Smooth muscle cell (in vitro differentiated cells): Measurements from ENCODE around the gene MPPED1. TPM values are rescaled to one million over a fixed set of nuclear protein-coding genes. Genes with fewer than 3 reads are reported as not detected.

ENCODE experiments used
- DNase-seq: peaks from one replicate; lab custom pipeline; 2025; ENCODE audit not compliant: unreplicated experiment; lab: John Stamatoyannopoulos, UW
- H2AFZ ChIP-seq: fragments of 200-600 bp; sonication (generic); 2 replicates; pipeline ENCODE4 v1.6.0; 2016; ENCODE audit warnings: antibody characterized with exemption, low read depth, mild to moderate bottlenecking
- H3F3A ChIP-seq: fragments of 200-600 bp; sonication (generic); 2 replicates; pipeline ENCODE4 v1.6.0; 2017; ENCODE audit warnings: antibody characterized with exemption, low read depth
- H3K27ac ChIP-seq: fragments of 200-600 bp; sonication (generic); 2 replicates; pipeline ENCODE4 v1.5.1; 2016; ENCODE audit warnings: low read depth, mild to moderate bottlenecking
- H3K27me3 ChIP-seq: fragments of 200-600 bp; sonication (generic); 2 replicates; pipeline ENCODE4 v1.6.1; 2016; ENCODE audit warnings: low read depth, mild to moderate bottlenecking
- H3K36me3 ChIP-seq: fragments of 200-600 bp; sonication (generic); 2 replicates; pipeline ENCODE4 v1.5.1; 2016; ENCODE audit warnings: low read depth
- H3K4me1 ChIP-seq: fragments of 200-600 bp; sonication (generic); 2 replicates; pipeline ENCODE4 v1.5.1; 2016; ENCODE audit warnings: low read depth
- H3K4me2 ChIP-seq: fragments of 200-600 bp; sonication (generic); 2 replicates; pipeline ENCODE4 v1.6.0; 2016; ENCODE audit warnings: mild to moderate bottlenecking
- H3K4me3 ChIP-seq: fragments of 200-600 bp; sonication (generic); 2 replicates; pipeline ENCODE4 v1.5.1; 2016; ENCODE audit warnings: mild to moderate bottlenecking
- H3K79me2 ChIP-seq: fragments of 200-600 bp; sonication (generic); 2 replicates; pipeline ENCODE4 v1.6.0; 2016; ENCODE audit warnings: low read depth, mild to moderate bottlenecking
- H3K9ac ChIP-seq: fragments of 200-600 bp; sonication (generic); 2 replicates; pipeline ENCODE4 v1.6.0; 2016; ENCODE audit warnings: low read depth
- H3K9me3 ChIP-seq: fragments of 200-600 bp; sonication (generic); replicated peaks from 2 replicates; pipeline ENCODE4 v1.5.1; 2016; ENCODE audit warnings: low read depth
- H4K20me1 ChIP-seq: fragments of 200-600 bp; sonication (generic); 2 replicates; pipeline ENCODE4 v1.6.0; 2016; ENCODE audit warnings: low read depth
- WGBS: methylation state at CpG from one replicate; pipeline ENCODE4 v1.1.7; 2016; ENCODE audit warnings: low lambda C conversion rate; 5-methylcytosine and 5-hydroxymethylcytosine counted together
- polyA plus RNA-seq: library from polyadenylated mRNA; unstranded; fragments of >200 nt; fragmentation: Nextera tagmentation; extraction: Ambion mirVana; gene quantifications from 2 replicates; pipeline ENCODE4 v1.2.1, GENCODE V29; 2016
- total RNA-seq: library from RNA; depleted of rRNA; stranded (reverse); fragments of >200 nt; gene quantifications from 2 replicates; pipeline ENCODE4 v1.2.3, GENCODE V29; 2014
- TF ChIP-seq, protein P1 (sequence below): fragments of 200-600 bp; sonication (generic); IDR thresholded peaks from 2 replicates; pipeline ENCODE4 v1.5.1; 2017; ENCODE audit warnings: borderline replicate concordance, mild to moderate bottlenecking, antibody characterized with exemption; ENCODE audit not compliant: insufficient read depth, poor library complexity, severe bottlenecking

MPPED1 gene
- total and polyA plus RNA-seq, 2 experiments from 2014 or later = not detected

- Histone ChIP-seq H4K20me1 (no peaks in the 10 kb centered on the region), H3F3A (no peaks in the 10 kb centered on the region), H3K4me2 (no peak overlapping the region), H3K79me2 (no peaks in the 10 kb centered on the region), H3K9me3 (no peaks in the 10 kb centered on the region), H3K4me3 (no peak overlapping the region), H3K9ac (no peak overlapping the region), H3K4me1 (no peaks in the 10 kb centered on the region), H3K27me3 (no peaks in the 10 kb centered on the region), H3K27ac (no peak overlapping the region), H3K36me3 (no peaks in the 10 kb centered on the region), H2AFZ (no peak overlapping the region)
- no peak for DNase-seq
- WGBS = 87% methylated on average over 7 of the region's 7 CpGs
- TF ChIP-seq, protein P1, sequence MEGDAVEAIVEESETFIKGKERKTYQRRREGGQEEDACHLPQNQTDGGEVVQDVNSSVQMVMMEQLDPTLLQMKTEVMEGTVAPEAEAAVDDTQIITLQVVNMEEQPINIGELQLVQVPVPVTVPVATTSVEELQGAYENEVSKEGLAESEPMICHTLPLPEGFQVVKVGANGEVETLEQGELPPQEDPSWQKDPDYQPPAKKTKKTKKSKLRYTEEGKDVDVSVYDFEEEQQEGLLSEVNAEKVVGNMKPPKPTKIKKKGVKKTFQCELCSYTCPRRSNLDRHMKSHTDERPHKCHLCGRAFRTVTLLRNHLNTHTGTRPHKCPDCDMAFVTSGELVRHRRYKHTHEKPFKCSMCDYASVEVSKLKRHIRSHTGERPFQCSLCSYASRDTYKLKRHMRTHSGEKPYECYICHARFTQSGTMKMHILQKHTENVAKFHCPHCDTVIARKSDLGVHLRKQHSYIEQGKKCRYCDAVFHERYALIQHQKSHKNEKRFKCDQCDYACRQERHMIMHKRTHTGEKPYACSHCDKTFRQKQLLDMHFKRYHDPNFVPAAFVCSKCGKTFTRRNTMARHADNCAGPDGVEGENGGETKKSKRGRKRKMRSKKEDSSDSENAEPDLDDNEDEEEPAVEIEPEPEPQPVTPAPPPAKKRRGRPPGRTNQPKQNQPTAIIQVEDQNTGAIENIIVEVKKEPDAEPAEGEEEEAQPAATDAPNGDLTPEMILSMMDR = no peak
These were observed 67.6 kb downstream of the MPPED1 start for GRCh38 chr22:43479301-43479950.

GRCh38 chr22:43479962-43480361, 68.1 kb downstream of the MPPED1 start:
- WGBS = 80% methylated on average over 7 of the region's 7 CpGs
- no peak overlapping the region for H3K4me2 ChIP-seq

DNA sequence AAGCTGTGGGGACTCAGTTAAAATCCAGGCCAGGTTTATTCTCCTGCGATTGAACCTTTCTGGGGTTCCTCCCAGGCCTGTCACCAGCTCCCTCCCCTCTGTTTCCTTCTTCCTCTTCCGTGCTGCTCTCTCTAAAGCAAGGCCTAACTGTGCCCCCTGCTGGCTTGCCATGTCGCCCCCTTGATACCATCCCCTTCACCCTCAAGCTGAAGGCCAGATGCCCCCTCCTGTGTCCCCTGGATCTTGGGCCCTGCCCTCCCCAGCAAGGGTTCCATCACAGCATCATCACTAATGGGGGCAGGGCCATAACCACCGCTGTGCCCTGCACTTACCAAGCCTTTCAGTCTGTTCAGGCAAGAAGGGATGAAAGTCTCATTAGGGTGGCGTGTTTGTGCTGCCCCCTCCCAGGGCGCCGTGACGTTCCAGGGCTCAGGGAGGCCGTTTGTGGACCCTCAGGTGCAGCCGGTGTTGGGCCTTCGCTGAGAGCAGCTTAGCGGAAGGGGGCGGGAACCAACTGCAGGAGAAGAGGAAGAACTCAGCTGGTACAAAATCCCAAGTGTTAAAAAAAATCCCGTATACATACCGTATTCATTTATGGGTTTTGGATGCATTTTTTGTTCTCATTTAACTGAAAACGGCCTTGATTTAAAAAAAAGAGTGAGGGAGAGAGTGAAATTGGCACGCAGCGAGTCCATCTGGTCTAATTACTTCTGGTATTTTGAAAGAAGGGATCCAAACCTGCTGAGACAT, 69.9 kb downstream of the MPPED1 start:
- Histone ChIP-seq H3K9me3 (no peaks in the 10 kb centered on the region), H3K27ac (no peak overlapping the region), H3K27me3 (peaks cover 3% of the 10 kb centered on the region), H3K4me2 (no peak overlapping the region), H3K36me3 (no peaks in the 10 kb centered on the region), H3K79me2 (no peaks in the 10 kb centered on the region), H3F3A (no peaks in the 10 kb centered on the region), H3K4me3 (no peak overlapping the region), H2AFZ (no peak overlapping the region), H3K9ac (no peak overlapping the region), H3K4me1 (no peaks in the 10 kb centered on the region), H4K20me1 (no peaks in the 10 kb centered on the region)
- WGBS = 55% methylated on average over 18 of the region's 18 CpGs
- TF ChIP-seq, protein P1 = no peak
- DNase-seq = no peak

More at GRCh38 chr22:43479962-43480361, 68.1 kb downstream of the MPPED1 start:
- H3K27me3 ChIP-seq = no peaks in the 10 kb centered on the region
- H3K36me3 ChIP-seq = no peaks in the 10 kb centered on the region
- H4K20me1 ChIP-seq = no peaks in the 10 kb centered on the region
- DNase-seq = no peak
- H3K79me2 ChIP-seq = no peaks in the 10 kb centered on the region
- H3F3A ChIP-seq = no peaks in the 10 kb centered on the region
- TF ChIP-seq, protein P1 = no peak
- H3K4me1 ChIP-seq = no peaks in the 10 kb centered on the region
- H2AFZ ChIP-seq = no peak overlapping the region
- H3K9ac ChIP-seq = no peak overlapping the region
- H3K9me3 ChIP-seq = no peaks in the 10 kb centered on the region
- no peak overlapping the region for H3K4me3 ChIP-seq
- H3K27ac ChIP-seq = no peak overlapping the region
